GM12865 (cell line): ENCODE measurements around the gene STX1B.

Experiments used
- DNase-seq: peaks from one replicate; pipeline ENCODE4 v3.0.0; 2010; ENCODE audit warnings: low read depth
- H3K4me3 ChIP-seq: 2 replicates; pipeline ENCODE4 v1.5.1; 2011; ENCODE audit warnings: mild to moderate bottlenecking, low read depth, low read length, control low read depth
- CTCF ChIP-seq: IDR thresholded peaks from 2 replicates; pipeline ENCODE4 v1.5.1; 2011; ENCODE audit warnings: low read length, control low read depth, low read depth, inconsistent platforms; ENCODE audit not compliant: insufficient read depth; ENCODE audit errors: missing control alignments

STX1B gene

GRCh38 chr16:31010585-31011325, at the start of gene STX1B:
Gene STX1B, minus strand, starts transcription at chr16:31010638. Its CDS starts 242 bp downstream, at chr16:31010396.
- no peak for DNase-seq
- TF ChIP-seq CTCF, result no peak
- no peak within 1 kb of the TSS for H3K4me3 ChIP-seq

DNA sequence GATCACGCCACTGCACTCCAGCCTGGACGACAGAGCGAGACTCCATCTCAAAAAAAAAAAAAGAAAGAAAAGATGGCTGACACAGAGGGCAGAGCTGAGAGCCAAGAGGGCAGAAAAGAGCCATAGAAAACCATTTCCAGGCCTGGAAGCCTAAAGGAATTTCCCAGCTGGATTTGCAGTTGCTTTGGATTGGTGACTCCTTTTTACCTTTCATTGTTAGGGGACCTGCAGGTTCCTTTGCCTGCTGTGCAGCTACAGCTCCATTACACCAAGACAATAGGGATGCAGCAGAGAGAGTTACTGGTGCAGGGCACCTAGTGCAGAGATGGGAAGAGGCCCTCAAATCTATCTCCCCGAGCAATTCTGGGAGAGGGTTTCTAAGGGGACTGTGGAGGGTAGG, 45.2 kb upstream of the STX1B start:
- DNase-seq, result no peak
- no peak for TF ChIP-seq CTCF
- no peak overlapping the region for H3K4me3 ChIP-seq

DNA sequence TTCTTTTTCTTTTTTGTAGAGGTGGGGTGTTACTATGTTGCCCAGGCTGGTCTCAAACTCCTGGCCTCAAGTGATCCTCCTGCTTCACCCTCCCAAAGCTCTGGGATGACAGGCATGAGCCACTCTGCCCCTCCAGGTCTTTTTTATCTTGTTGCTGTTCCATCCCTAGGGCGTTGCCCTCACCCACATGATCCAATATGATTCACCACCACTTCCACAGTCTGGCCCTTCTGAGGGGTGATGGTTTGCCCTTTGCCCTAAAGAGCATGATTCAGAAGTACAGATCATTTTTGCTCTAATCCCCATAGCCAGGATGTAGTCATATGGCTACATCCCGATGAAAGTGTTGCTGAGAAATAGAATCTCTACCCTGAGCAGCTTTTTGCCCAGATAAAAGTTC, 41.7 kb upstream of the STX1B start:
- no peak for DNase-seq
- no peak for TF ChIP-seq CTCF
- no peak overlapping the region for H3K4me3 ChIP-seq

GRCh38 chr16:31050280-31051030, 40.0 kb upstream of the STX1B start:
- H3K4me3 ChIP-seq, result no peak overlapping the region
- TF ChIP-seq CTCF, result no peak
- no peak for DNase-seq

DNA sequence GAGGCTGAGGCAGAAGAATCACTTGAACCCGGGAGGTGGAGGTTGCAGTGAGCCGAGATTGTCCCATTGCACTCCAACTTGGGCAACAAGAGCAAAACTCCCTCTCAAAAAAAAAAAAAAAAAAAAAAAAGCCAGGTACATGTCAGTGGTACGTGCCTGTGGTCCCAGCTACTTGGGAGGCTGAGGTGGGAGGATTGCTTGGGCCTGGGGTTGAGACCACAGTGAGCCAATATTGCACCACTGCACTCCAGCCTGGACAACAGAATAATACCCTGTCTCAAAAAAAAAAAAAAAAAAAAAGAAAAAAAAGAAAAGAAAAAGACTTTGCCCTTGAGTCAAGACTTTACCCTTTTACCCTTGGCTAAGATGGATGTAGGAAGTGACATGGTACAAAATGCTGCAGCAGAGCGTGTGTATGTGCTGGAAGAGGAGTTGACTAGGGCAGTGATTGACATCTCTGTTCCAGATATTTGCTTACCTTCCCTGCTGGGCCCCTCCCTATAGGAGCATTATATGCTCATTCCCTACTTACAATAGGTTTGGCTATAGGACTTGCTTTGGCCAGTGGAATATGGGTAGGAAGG, 33.6 kb upstream of the STX1B start:
- DNase-seq, result no peak
- no peak overlapping the region for H3K4me3 ChIP-seq
- no peak for TF ChIP-seq CTCF

GRCh38 chr16:31043352-31043751, 32.9 kb upstream of the STX1B start:
- DNase-seq, result no peak

More at GRCh38 chr16:31043352-31043751, 32.9 kb upstream of the STX1B start:
- H3K4me3 ChIP-seq, result no peak overlapping the region
- no peak for TF ChIP-seq CTCF
